ENCODE data around the gene RARG.

Gene RARG

DNA sequence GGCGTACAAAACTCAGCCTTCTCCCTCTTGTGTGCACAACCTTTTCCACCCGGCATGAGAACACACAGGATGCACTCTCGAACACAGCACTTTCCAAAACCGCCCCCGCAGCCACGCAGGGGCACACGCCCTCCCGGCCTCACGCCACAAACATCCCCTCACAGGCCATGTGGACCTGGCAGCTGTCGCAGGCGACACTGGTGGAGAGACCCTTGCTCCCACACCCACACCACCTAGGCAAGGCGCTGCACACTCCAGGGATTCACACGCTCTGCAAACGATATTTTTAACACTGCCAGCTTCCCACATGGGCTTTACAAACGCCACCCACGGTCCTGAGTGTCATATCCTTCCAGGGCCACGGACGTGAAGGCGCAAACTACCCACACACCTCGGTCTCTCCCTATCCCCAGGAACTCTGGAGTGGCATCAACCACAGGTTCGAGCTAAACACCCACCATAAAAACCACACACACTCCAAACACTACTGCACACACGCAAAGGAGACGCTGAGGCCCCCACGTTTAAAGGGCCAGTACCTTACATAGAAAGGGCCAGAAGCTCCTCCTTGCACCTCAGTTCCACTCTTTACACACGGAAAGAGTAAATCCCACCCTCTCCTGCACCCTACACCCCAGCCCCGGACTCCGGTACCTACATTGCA is 12.6 kb downstream of the RARG start:
- Histone ChIP-seq H3K36me3 (ENCODE audit: control insufficient read depth, insufficient read depth, low read length) (no peaks in the 10 kb centered on the region), H3K9me3 (ENCODE audit: control insufficient read depth, low read length) (no peaks in the 10 kb centered on the region), H3K4me1 (ENCODE audit: control insufficient read depth, insufficient read depth, low read length) (peaks cover 62% of the 10 kb centered on the region), H3K4me3 (ENCODE audit: low read length) (peak overlapping the region; percentile 23), H3K27me3 (ENCODE audit: control insufficient read depth, insufficient read depth, low read length) (no peaks in the 10 kb centered on the region), H3K9ac (ENCODE audit: low read length) (peak overlapping the region; percentile 30)

DNA sequence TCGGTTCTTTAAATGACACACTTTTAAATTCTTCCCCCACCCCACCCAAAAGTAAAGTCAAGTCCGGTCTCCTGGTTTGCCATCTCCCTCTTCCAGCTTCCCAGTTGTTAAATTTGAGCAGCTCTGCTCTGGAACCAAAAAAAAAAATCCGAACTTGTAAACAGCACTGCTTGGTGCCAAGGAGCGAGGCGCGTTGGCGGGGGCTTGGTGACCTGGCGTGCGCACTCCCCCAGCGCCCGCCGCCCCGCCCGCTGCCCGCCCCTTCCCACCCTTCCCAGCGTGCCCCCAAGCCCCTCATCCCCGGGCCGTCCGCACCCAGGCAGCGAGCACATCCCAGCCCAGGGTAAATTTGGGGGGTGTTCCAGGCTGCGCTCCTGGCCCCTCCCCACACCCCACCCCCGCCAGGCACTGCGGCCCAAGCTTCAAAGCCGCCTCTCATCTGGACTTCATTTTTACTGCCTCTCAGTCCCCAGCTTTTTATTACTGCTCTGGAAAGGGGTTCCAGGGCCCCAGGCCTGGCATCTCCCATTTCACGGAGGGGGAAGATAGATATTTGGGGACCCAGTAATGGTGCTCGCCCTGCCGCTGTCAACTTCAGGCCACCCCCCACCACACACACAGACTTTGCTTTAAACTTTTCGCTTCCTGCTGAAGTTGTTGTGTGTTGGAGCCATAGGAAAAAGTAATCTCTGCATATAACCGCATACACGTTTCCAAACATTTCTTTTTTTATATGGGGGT is 13.3 kb downstream of the RARG start:
- peak overlapping the region; percentile 30 for H3K9ac ChIP-seq (ENCODE audit: low read length)
- H3K27me3 ChIP-seq (ENCODE audit: control insufficient read depth, insufficient read depth, low read length), result no peaks in the 10 kb centered on the region
- no peak overlapping the region for H3K4me3 ChIP-seq (ENCODE audit: low read length)
- peaks cover 55% of the 10 kb centered on the region for H3K4me1 ChIP-seq (ENCODE audit: control insufficient read depth, insufficient read depth, low read length)
- no peaks in the 10 kb centered on the region for H3K36me3 ChIP-seq (ENCODE audit: control insufficient read depth, insufficient read depth, low read length)
- no peaks in the 10 kb centered on the region for H3K9me3 ChIP-seq (ENCODE audit: control insufficient read depth, low read length)

DNA sequence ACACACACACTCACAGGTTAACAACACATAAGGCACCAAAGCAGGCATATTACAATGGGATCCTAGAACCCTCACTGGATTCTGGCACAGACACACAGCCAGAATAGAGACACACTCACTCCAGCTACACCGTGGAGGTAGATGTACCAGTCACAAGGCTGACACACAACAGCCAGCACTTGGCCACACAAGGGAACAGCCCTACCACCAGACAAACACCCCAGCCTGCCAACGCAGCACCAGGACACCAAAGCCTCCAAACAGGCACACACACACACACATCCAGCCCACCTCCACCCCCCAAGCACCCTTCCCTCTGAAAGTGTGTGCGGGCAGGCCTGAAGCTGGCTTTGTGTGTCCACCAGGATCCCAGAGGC is 14.1 kb downstream of the RARG start:
- H3K9ac ChIP-seq (ENCODE audit: low read length), result peak overlapping the region; percentile 23
- peaks cover 47% of the 10 kb centered on the region for H3K4me1 ChIP-seq (ENCODE audit: control insufficient read depth, insufficient read depth, low read length)
- no peak overlapping the region for H3K4me3 ChIP-seq (ENCODE audit: low read length)

DNA sequence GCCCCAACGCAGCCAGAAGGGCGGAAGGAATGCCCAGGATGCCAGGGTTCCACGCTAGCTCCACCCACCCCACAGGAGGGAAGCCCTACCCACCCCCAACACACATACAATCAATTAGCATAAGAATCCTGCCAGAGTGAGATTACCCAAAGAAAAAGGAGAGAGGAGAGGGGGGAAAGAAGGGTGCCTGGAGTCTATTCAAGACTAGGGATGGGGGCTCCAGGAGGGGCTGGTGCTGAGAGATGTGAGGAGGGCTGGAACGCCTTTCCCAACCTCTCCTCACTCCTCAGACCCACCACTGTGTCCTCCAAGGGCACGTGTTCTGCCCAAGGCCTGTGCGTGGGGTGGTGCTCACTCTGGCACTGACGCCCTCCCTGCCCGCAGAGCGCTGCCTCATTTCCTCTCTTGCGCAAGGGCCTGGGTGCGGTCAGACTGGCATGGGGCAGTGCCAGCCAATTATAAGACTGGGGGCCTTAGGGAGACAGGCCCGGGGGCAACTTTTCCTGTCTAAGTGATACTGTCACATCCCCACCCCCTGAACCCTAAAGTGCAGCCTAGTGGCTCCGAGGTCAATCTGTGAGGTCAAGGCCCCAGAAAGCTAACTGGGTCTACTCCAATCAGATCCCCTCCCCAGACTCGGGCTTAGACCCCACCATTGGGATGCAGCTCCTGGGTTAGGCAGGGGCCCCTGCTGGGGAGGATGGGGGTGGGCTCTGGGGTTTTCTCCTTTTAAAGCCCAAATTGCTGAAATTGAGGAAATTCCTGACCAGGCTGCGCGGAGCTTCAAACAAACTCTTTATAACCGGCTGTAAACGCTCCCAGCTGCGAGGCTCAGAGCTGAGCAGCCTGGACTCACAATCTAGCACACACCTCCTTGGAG is 14.7 kb downstream of the RARG start:
- peak overlapping the region; percentile 23 for H3K9ac ChIP-seq (ENCODE audit: low read length)
- no peak overlapping the region for H3K4me3 ChIP-seq (ENCODE audit: low read length)
- no peaks in the 10 kb centered on the region for H3K27me3 ChIP-seq (ENCODE audit: control insufficient read depth, insufficient read depth, low read length)
- peaks cover 41% of the 10 kb centered on the region for H3K4me1 ChIP-seq (ENCODE audit: control insufficient read depth, insufficient read depth, low read length)
- H3K9me3 ChIP-seq (ENCODE audit: control insufficient read depth, low read length), result no peaks in the 10 kb centered on the region
- H3K36me3 ChIP-seq (ENCODE audit: control insufficient read depth, insufficient read depth, low read length), result peaks cover 6% of the 10 kb centered on the region

More for the DNA sequence above, 14.1 kb downstream of the RARG start:
- Histone ChIP-seq H3K27me3 (ENCODE audit: control insufficient read depth, insufficient read depth, low read length) (no peaks in the 10 kb centered on the region), H3K9me3 (ENCODE audit: control insufficient read depth, low read length) (no peaks in the 10 kb centered on the region), H3K36me3 (ENCODE audit: control insufficient read depth, insufficient read depth, low read length) (peaks cover 4% of the 10 kb centered on the region)

DNA sequence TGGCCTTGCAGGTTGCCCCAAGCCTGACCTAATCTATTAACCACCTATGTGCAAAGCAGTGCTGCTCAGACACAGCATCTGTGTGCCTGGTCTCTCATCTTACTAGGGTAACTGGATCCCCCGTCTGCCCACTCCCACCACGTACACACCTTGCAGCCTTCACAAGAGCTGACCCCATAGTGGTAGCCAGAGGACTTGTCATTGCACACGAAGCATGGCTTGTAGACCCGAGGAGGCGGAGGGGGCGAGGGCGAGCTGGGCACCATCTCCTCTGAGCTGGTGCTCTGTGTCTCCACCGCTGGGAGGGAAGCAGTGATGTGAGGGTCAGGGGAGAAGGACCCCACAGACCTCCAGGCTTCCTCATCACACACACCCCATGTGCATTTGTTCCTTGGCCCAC is 16.5 kb downstream of the RARG start:
- H3K27me3 ChIP-seq (ENCODE audit: control insufficient read depth, insufficient read depth, low read length), result no peaks in the 10 kb centered on the region
- no peak overlapping the region for H3K4me3 ChIP-seq (ENCODE audit: low read length)
- H3K4me1 ChIP-seq (ENCODE audit: control insufficient read depth, insufficient read depth, low read length), result peaks cover 33% of the 10 kb centered on the region
- peaks cover 15% of the 10 kb centered on the region for H3K36me3 ChIP-seq (ENCODE audit: control insufficient read depth, insufficient read depth, low read length)
- no peaks in the 10 kb centered on the region for H3K9me3 ChIP-seq (ENCODE audit: control insufficient read depth, low read length)
- no peak overlapping the region for H3K9ac ChIP-seq (ENCODE audit: low read length)

DNA sequence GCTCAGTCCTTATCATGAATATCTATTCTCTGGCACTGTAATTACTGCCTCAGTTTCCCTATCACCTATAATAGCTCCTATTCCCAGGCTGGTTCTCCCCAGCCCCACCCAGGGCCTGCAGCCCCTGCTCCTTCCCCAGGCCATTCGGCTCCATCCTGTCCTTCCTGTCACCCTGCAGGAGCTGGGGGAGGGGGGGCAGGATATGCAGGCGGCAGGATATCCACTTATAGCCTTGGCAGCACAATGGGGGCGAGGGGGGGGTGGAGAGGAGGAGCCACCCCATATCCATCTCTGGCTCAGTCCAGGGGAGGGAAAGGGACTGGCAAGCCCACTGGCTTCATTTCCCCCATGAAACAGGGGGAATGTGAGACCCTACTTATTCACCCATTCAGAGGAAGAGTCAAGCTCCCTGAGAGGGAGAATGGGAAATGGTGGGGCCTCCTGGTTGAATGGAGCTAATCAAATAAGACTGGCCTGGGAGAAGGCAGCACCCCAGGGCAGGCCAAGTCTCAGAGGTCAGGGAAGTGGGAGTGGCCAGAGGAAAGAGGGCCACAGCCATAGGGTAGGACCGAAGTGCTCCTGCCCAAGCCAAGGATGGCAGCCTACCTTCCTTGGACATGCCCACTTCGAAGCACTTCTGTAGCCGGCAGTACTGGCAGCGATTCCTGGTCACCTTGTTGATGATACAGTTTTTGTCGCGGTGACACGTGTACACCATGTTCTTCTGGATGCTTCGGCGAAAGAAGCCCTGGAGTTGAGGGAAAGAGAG is 17.1 kb downstream of the RARG start:
- Histone ChIP-seq H3K9me3 (ENCODE audit: control insufficient read depth, low read length) (no peaks in the 10 kb centered on the region), H3K36me3 (ENCODE audit: control insufficient read depth, insufficient read depth, low read length) (peaks cover 17% of the 10 kb centered on the region), H3K4me3 (ENCODE audit: low read length) (no peak overlapping the region), H3K27me3 (ENCODE audit: control insufficient read depth, insufficient read depth, low read length) (no peaks in the 10 kb centered on the region), H3K4me1 (ENCODE audit: control insufficient read depth, insufficient read depth, low read length) (peaks cover 32% of the 10 kb centered on the region), H3K9ac (ENCODE audit: low read length) (no peak overlapping the region)

DNA sequence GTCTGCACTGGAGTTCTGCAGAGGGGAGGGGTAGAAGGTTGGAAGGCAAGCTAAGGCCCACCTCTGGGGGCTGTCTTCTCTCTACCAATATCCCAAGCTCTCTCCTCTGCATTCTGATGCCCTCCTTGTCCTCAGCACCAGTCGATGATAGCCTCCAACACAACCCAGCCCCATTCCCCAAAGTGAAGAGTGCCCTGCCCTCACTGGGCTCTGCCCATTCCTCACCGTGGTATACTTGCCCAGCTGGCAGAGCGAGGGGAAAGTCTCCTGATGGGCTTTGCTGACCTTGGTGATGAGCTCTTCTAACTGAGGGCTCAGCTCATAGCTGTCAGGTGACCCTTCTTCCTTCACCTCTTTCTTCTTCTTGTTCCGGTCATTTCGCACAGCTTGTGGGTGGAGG is 17.8 kb downstream of the RARG start:
- H3K4me1 ChIP-seq (ENCODE audit: control insufficient read depth, insufficient read depth, low read length), result peaks cover 26% of the 10 kb centered on the region
- H3K9ac ChIP-seq (ENCODE audit: low read length), result no peak overlapping the region
- no peaks in the 10 kb centered on the region for H3K27me3 ChIP-seq (ENCODE audit: control insufficient read depth, insufficient read depth, low read length)
- H3K9me3 ChIP-seq (ENCODE audit: control insufficient read depth, low read length), result no peaks in the 10 kb centered on the region
- H3K36me3 ChIP-seq (ENCODE audit: control insufficient read depth, insufficient read depth, low read length), result peaks cover 17% of the 10 kb centered on the region
- H3K4me3 ChIP-seq (ENCODE audit: low read length), result no peak overlapping the region

DNA sequence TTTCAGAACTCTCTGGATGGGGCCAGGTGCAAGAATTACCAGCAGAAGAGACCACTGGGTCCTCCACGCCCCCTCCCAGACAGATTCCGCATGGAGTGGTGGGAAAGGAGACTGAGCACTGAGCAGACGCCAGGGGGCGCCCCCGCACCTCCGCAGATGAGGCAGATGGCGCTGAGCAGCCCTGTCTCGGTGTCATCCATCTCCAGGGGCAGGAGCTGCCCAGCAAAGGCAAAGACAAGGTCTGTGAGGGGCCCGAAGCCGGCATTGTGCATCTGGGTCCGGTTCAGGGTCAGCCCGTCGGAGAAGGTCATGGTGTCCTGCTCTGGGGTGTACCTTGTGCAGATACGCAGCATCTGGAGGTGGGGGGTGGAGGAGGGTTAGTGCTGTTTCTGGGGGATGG is 18.7 kb downstream of the RARG start:
- Histone ChIP-seq H3K4me3 (ENCODE audit: low read length) (no peak overlapping the region), H3K4me1 (ENCODE audit: control insufficient read depth, insufficient read depth, low read length) (peaks cover 33% of the 10 kb centered on the region), H3K27me3 (ENCODE audit: control insufficient read depth, insufficient read depth, low read length) (no peaks in the 10 kb centered on the region), H3K9ac (ENCODE audit: low read length) (no peak overlapping the region), H3K36me3 (ENCODE audit: control insufficient read depth, insufficient read depth, low read length) (peaks cover 17% of the 10 kb centered on the region), H3K9me3 (ENCODE audit: control insufficient read depth, low read length) (no peaks in the 10 kb centered on the region)

DNA sequence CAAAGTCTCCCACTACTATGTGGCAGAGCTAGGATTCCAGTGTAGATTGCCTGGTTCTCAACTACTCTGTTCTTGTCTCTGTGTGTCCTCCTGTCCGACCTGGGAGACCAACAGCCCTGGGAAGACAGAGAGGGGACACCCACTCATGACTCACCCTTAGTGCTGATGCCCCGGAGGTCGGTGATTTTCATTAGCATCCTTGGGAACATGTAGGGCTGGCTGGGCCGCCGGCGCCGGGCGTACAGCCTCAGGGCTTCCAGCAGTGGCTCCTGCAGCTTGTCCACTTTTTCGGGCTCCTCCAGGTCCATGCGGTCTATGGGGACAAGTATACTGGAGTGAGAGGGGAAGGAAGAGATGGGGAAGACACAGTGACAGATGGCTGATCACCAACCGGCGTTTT is 19.1 kb downstream of the RARG start:
- H3K4me3 ChIP-seq (ENCODE audit: low read length), result no peak overlapping the region
- H3K9me3 ChIP-seq (ENCODE audit: control insufficient read depth, low read length), result no peaks in the 10 kb centered on the region
- no peak overlapping the region for H3K9ac ChIP-seq (ENCODE audit: low read length)
- no peaks in the 10 kb centered on the region for H3K27me3 ChIP-seq (ENCODE audit: control insufficient read depth, insufficient read depth, low read length)
- peaks cover 17% of the 10 kb centered on the region for H3K36me3 ChIP-seq (ENCODE audit: control insufficient read depth, insufficient read depth, low read length)
- peaks cover 33% of the 10 kb centered on the region for H3K4me1 ChIP-seq (ENCODE audit: control insufficient read depth, insufficient read depth, low read length)

DNA sequence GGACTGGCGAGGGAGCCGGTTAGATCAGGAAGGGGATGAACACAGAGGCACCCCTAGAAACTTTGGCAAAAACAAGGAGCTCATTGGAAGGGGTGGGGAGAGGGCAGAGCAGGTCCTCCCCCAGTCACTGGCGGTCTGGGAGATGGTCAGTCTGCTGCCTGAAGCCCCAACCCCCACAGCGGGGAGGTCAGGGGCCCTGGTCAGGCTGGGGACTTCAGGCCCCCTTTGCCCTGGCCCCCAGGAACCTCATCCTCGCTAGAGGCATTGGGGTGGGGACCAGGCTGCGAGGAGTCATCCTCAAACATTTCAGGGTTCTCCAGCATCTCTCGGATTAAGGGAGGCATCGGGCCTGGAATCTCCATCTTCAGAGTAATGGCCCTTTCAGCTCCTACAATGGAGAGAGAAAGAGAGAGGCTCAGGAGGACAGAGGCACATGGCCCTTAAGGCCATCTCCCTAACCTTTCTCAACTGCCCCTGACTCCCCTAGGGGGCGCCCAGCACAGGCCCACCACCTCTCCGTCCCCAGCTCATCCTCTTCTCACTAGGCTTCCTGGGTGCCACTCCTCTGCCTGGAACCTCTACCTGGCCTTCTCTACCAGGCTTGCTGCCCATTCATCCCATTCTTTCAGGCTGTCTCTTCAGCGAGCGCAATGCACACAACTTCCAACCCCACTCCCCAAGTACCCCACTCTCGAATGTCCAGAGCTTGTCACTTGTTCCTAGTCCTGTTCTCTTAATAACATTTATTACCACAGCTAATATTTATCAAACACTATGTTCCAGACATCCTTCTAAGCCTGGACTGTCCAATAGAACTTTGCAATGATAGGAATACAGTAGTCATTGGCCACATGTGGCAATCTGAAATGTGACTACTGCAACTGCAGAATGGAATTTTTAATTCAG is 20.3 kb downstream of the RARG start:
- H3K9me3 ChIP-seq (ENCODE audit: control insufficient read depth, low read length), result no peaks in the 10 kb centered on the region
- peaks cover 26% of the 10 kb centered on the region for H3K4me1 ChIP-seq (ENCODE audit: control insufficient read depth, insufficient read depth, low read length)
- no peaks in the 10 kb centered on the region for H3K27me3 ChIP-seq (ENCODE audit: control insufficient read depth, insufficient read depth, low read length)
- H3K36me3 ChIP-seq (ENCODE audit: control insufficient read depth, insufficient read depth, low read length), result peaks cover 17% of the 10 kb centered on the region
- no peak overlapping the region for H3K9ac ChIP-seq (ENCODE audit: low read length)
- H3K4me3 ChIP-seq (ENCODE audit: low read length), result no peak overlapping the region

DNA sequence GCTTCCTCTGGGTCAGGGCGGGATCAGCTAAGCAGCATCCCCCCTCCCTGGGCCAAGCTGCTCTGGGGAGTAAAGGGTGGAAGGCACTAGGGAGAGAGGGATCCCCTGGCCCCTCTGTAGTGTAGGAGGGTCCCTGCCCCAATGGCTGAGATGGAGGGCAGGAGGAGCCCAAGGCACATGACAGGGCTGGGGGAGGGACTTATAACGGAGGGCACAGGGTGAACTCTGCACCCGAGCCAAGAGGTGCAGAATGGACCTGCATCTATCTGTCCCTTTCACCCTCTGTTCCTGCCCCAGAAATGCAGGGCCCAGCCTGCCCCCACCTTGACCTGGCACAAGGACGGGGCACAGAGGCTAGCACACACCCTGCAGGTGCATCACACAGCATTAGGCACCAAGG is 21.2 kb downstream of the RARG start:
- Histone ChIP-seq H3K9me3 (ENCODE audit: control insufficient read depth, low read length) (no peaks in the 10 kb centered on the region), H3K4me1 (ENCODE audit: control insufficient read depth, insufficient read depth, low read length) (peaks cover 19% of the 10 kb centered on the region), H3K4me3 (ENCODE audit: low read length) (no peak overlapping the region), H3K9ac (ENCODE audit: low read length) (no peak overlapping the region), H3K36me3 (ENCODE audit: control insufficient read depth, insufficient read depth, low read length) (peaks cover 17% of the 10 kb centered on the region), H3K27me3 (ENCODE audit: control insufficient read depth, insufficient read depth, low read length) (no peaks in the 10 kb centered on the region)
